ENCODE results near the gene FHOD3. TPM values are rescaled to one million over a fixed set of nuclear protein-coding genes. Genes with fewer than 3 reads are reported as not detected.
A peak's percentile ranks its signal among the peaks of the same experiment; 100 is the strongest.

The FHOD3 gene
- total RNA-seq, 6 experiments from 2014 or later, result 0.44 to 1.2 (median 0.62) TPM

DNA sequence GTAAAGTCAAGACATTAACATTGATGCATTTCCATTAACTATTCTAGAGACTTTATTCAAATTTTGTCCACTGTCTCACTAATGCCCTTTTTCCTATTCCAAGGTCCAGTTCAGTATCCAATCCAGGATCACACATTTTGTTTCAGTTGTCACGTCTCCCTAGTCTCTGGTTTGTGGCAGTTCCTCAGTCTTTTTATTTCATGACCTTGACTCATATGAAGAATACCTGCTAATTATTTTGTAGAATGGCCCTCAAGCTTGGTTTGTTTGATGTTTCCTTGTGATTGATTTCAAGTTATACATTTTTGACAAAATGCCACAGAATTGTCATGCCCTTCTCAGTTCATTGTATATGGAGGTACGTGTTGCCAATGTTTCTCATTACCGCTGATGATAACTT, 145.2 kb downstream of the FHOD3 start:
- Histone ChIP-seq H3K27me3 (no peaks in the 10 kb centered on the region), H3K4me1 (no peaks in the 10 kb centered on the region), H3K9me3 (no peaks in the 10 kb centered on the region), H3K36me3 (no peaks in the 10 kb centered on the region), H3K4me3 (no peak overlapping the region), H3K27ac (no peak overlapping the region)
- TF ChIP-seq, protein P1, sequence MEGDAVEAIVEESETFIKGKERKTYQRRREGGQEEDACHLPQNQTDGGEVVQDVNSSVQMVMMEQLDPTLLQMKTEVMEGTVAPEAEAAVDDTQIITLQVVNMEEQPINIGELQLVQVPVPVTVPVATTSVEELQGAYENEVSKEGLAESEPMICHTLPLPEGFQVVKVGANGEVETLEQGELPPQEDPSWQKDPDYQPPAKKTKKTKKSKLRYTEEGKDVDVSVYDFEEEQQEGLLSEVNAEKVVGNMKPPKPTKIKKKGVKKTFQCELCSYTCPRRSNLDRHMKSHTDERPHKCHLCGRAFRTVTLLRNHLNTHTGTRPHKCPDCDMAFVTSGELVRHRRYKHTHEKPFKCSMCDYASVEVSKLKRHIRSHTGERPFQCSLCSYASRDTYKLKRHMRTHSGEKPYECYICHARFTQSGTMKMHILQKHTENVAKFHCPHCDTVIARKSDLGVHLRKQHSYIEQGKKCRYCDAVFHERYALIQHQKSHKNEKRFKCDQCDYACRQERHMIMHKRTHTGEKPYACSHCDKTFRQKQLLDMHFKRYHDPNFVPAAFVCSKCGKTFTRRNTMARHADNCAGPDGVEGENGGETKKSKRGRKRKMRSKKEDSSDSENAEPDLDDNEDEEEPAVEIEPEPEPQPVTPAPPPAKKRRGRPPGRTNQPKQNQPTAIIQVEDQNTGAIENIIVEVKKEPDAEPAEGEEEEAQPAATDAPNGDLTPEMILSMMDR (IDR thresholded peaks at IDR 0.05), result no peak
- TF ChIP-seq POLR2A (IDR thresholded peaks at IDR 0.05), result no peak
- intact Hi-C loops (cut with DNase I), result no loop called here
- no peak for DNase-seq
- no peak for ATAC-seq
- WGBS (ENCODE audit: insufficient coverage, low coverage, low lambda C conversion rate, missing lambda C conversion rate), result 71% methylated on average over 3 of the region's 3 CpGs

DNA sequence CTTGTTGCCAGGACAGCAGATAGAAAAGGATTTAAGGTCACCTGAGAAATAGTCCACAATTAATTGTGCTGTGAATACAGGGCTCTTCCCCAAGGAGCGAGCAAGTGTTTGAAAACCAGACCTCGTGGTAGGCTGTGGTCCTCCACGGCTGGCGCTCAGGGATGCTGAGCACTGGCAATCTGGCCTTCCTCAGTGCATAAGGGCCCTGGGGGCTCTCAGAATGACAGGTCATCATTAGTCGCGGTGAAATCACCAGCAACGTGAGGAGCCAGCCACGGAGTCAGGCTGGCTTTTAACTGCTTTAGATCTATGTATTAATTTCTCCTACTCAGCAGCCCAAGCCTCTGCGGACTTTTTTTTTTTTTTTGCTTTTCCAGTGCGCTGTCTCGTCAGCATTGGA, 148.5 kb downstream of the FHOD3 start:
- intact Hi-C loops (cut with DNase I), result no loop called here
- Histone ChIP-seq H3K36me3 (no peaks in the 10 kb centered on the region), H3K27ac (no peak overlapping the region), H3K4me1 (no peaks in the 10 kb centered on the region), H3K9me3 (no peaks in the 10 kb centered on the region), H3K4me3 (no peak overlapping the region), H3K27me3 (no peaks in the 10 kb centered on the region)
- TF ChIP-seq, protein P1 (IDR thresholded peaks at IDR 0.05), result no peak
- TF ChIP-seq POLR2A (IDR thresholded peaks at IDR 0.05), result no peak
- 45% methylated on average over 7 of the region's 11 CpGs for WGBS (ENCODE audit: insufficient coverage, low coverage, low lambda C conversion rate, missing lambda C conversion rate)
- DNase-seq (no peak), ATAC-seq (no peak)

DNA sequence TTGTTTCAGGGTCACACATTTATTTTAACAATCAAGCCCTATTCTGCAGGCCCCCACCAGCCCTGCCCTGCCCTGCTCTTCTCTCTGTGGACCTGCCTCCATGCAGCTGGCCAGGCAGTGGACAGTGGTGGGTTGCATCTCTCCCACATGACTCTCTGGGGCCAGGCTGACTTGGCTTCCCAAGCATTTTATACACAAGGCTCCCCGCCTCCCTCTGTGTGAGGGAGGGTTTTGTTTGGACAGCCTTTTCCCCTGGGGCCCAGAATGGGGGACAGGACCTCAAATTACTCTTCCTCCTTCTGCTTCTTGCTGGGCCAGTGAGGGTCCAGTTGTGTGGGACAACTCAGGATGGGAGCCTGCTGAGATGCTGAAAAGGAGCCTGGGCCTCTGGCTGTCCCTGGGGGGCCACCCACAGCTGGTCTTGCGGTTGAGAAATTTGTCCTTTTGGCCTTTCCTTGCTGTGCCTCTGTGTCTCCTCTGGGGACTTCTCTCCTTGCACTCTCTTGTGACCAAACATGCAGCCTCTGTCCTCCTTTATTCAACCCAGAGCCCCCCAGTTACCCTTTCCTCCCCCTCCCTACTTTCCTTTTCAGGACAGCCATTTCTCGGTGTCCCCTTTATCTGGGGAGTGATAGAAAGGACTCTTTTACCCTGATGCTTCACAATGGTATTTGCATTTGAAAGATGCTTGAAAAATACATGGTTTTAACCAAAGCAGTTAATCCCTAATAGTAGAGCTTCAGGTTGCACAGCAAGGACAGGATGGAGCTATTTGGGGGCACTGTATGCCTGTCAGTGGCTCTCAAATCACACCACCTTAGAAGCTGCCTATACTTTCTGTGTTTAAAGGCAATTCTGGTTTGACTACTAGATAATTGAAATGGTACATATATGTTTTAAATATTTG, 151.1 kb downstream of the FHOD3 start:
- 61% methylated on average over 2 of the region's 3 CpGs for WGBS (ENCODE audit: insufficient coverage, low coverage, low lambda C conversion rate, missing lambda C conversion rate)

DNA sequence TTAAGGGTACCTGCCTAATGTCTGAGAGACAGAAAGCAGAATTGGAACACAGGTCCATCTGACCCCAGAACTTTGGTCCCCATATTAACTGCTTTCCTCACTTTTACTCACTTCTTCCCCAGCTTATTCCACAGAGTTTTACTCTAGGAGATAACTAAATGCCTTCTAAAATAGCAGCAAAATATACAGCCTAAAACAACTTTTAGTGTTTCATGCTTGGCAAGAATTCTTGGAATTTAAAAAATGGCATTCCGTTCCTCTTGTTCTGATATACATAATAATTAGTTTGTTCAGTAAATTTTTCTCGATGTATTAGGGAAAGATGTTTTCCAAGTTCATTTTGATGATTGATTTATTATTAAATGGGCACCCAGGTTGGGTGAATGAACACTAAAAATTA, 151.9 kb downstream of the FHOD3 start:
- no peak overlapping the region for H3K4me3 ChIP-seq
- DNase-seq, result no peak
- TF ChIP-seq, protein P1 (IDR thresholded peaks at IDR 0.05), result no peak
- TF ChIP-seq POLR2A (IDR thresholded peaks at IDR 0.05), result no peak
- WGBS (ENCODE audit: insufficient coverage, low coverage, low lambda C conversion rate, missing lambda C conversion rate), result 59% methylated on average over 2 of the region's 2 CpGs
- no peaks in the 10 kb centered on the region for H3K27me3 ChIP-seq
- intact Hi-C loops (cut with DNase I), result no loop called here
- no peak for ATAC-seq
- H3K36me3 ChIP-seq, result no peaks in the 10 kb centered on the region
- no peak overlapping the region for H3K27ac ChIP-seq
- no peaks in the 10 kb centered on the region for H3K9me3 ChIP-seq
- no peaks in the 10 kb centered on the region for H3K4me1 ChIP-seq

More for the DNA sequence above, 151.1 kb downstream of the FHOD3 start:
- no peak overlapping the region for H3K4me3 ChIP-seq
- H3K9me3 ChIP-seq, result no peaks in the 10 kb centered on the region
- DNase-seq (no peak), ATAC-seq (peak in 1 of 4 donors; percentile 28)
- H3K27ac ChIP-seq, result no peak overlapping the region
- H3K27me3 ChIP-seq, result no peaks in the 10 kb centered on the region
- intact Hi-C loops (cut with DNase I), result no loop called here
- no peaks in the 10 kb centered on the region for H3K36me3 ChIP-seq
- no peaks in the 10 kb centered on the region for H3K4me1 ChIP-seq
- no peak for TF ChIP-seq POLR2A (IDR thresholded peaks at IDR 0.05)
- TF ChIP-seq, protein P1 (IDR thresholded peaks at IDR 0.05), result no peak
